HepG2 (cell line): ENCODE data around the gene LTA. TPM values are rescaled to one million over a fixed set of nuclear protein-coding genes. Genes with fewer than 3 reads are reported as not detected.
A peak's percentile ranks its signal among the peaks of the same experiment; 100 is the strongest.

Experiments
- FOXA3 ChIP-seq: IDR thresholded peaks from 2 replicates; pipeline ENCODE4 v1.6.1; 2016; ENCODE audit warnings: missing genetic modification reagents, missing compliant biosample characterization
- GATAD1 ChIP-seq: IDR thresholded peaks from 2 replicates; pipeline ENCODE4 v1.6.1; 2016; ENCODE audit warnings: missing genetic modification reagents, missing compliant biosample characterization
- GMEB1 ChIP-seq: sonication (generic); formaldehyde crosslinking; IDR thresholded peaks from 2 replicates; pipeline ENCODE4 v1.5.1; 2020; ENCODE audit warnings: missing genetic modification reagents, mild to moderate bottlenecking, borderline replicate concordance
- IKZF4 ChIP-seq: sonication (generic); formaldehyde crosslinking; IDR thresholded peaks from 2 replicates; pipeline ENCODE4 v1.5.1; 2020; ENCODE audit warnings: borderline replicate concordance, mild to moderate bottlenecking, low read depth, missing genetic modification reagents; ENCODE audit errors: not compliant biosample characterization
- PITX1 ChIP-seq: sonication (generic); formaldehyde crosslinking; IDR thresholded peaks from 2 replicates; pipeline ENCODE4 v1.5.1; 2020; ENCODE audit warnings: mild to moderate bottlenecking, missing genetic modification reagents
- RAD51 ChIP-seq: fragments of 450-650 bp; IDR thresholded peaks from 2 replicates; pipeline ENCODE4 v1.6.1; 2016; ENCODE audit warnings: borderline replicate concordance
- RARA ChIP-seq: IDR thresholded peaks from 2 replicates; pipeline ENCODE4 v1.6.1; 2016; ENCODE audit warnings: missing genetic modification reagents, missing compliant biosample characterization
- SP4 ChIP-seq: sonication (generic); formaldehyde crosslinking; IDR thresholded peaks from 2 replicates; pipeline ENCODE4 v1.8.1; 2023; ENCODE audit warnings: mild to moderate bottlenecking, missing genetic modification reagents
- TMF1 ChIP-seq: sonication (generic); formaldehyde crosslinking; IDR thresholded peaks from 2 replicates; pipeline ENCODE4 v1.8.1; 2022; ENCODE audit warnings: low read depth, missing genetic modification reagents
- ZBTB7B ChIP-seq: sonication (generic); formaldehyde crosslinking; IDR thresholded peaks from 2 replicates; pipeline ENCODE4 v1.4.0; 2020; ENCODE audit warnings: missing genetic modification reagents
- ZFP1 ChIP-seq: IDR thresholded peaks from 2 replicates; pipeline ENCODE4 v1.6.1; 2016
- ZKSCAN1 ChIP-seq: fragments of 150-350 bp; IDR thresholded peaks from 2 replicates; pipeline ENCODE4 v1.6.1; 2014; ENCODE audit warnings: low read length
- ZMAT3 ChIP-seq: sonication (generic); formaldehyde crosslinking; conservative IDR thresholded peaks from 2 replicates; pipeline ENCODE4 v1.7.0; 2021; ENCODE audit warnings: missing genetic modification reagents
- ZNF335 ChIP-seq: sonication (generic); formaldehyde crosslinking; IDR thresholded peaks from 2 replicates; pipeline ENCODE4 v1.4.0; 2020; ENCODE audit warnings: missing genetic modification reagents
- ZNF354B ChIP-seq: sonication (generic); formaldehyde crosslinking; IDR thresholded peaks from 2 replicates; pipeline ENCODE4 v1.8.0; 2022; ENCODE audit warnings: mild to moderate bottlenecking, missing genetic modification reagents
- ZNF549 ChIP-seq: sonication (generic); formaldehyde crosslinking; IDR thresholded peaks from 2 replicates; pipeline ENCODE4 v1.5.0; 2020; ENCODE audit warnings: missing genetic modification reagents
- ZSCAN29 ChIP-seq: sonication (generic); formaldehyde crosslinking; conservative IDR thresholded peaks from 2 replicates; pipeline ENCODE4 v1.4.0; 2020; ENCODE audit warnings: mild to moderate bottlenecking, missing genetic modification reagents
- polyA plus RNA-seq, 8 experiments: library from polyadenylated mRNA; depleted of rRNA in 3 of 8; stranded (reverse) in 7 of 8; unstranded in 1 of 8; fragments of >200 nt; fragmentation: Illumina TruSeq in 4 of 8; extraction: Trizol in 4 of 8; gene quantifications; 2 replicates each; pipeline versions ENCODE4 v1.2.1 to v1.2.3, GENCODE V29; 2011 to 2016; ENCODE audit warnings: low read depth in 4 of 8, missing spikeins in 1 of 8, mixed read lengths in 1 of 8; ENCODE audit not compliant: insufficient read depth in 1 of 8
- total RNA-seq, 5 experiments: library from RNA; depleted of rRNA; stranded (reverse); fragments of >200 nt; fragmentation: Illumina TruSeq; extraction: Trizol; gene quantifications; 2 replicates each; pipeline ENCODE4 v1.2.3, GENCODE V29; 2016; ENCODE audit warnings: low read depth in 1 of 5
- TF ChIP-seq, protein P1 (sequence below): sonication (generic); formaldehyde crosslinking; IDR thresholded peaks from 2 replicates; pipeline ENCODE4 v1.8.0; 2022; ENCODE audit warnings: mild to moderate bottlenecking, missing genetic modification reagents, moderate library complexity
- TF ChIP-seq, protein P2 (sequence below): sonication (generic); formaldehyde crosslinking; IDR thresholded peaks from 2 replicates; pipeline ENCODE4 v1.4.0; 2020; ENCODE audit warnings: missing genetic modification reagents
- TF ChIP-seq, protein P3 (sequence below): sonication (generic); formaldehyde crosslinking; IDR thresholded peaks from 2 replicates; pipeline ENCODE4 v1.4.0; 2020; ENCODE audit warnings: missing genetic modification reagents, borderline replicate concordance
- TF ChIP-seq, protein P4 (sequence below): sonication (generic); formaldehyde crosslinking; IDR thresholded peaks from 2 replicates; pipeline ENCODE4 v1.4.0; 2020; ENCODE audit warnings: missing genetic modification reagents

LTA gene
- total and polyA plus RNA-seq, 2 of the 13 experiments (the other 11 are each of a cell fraction or from before 2014, with no cell fraction given): 0.09 TPM; not detected in 1

DNA sequence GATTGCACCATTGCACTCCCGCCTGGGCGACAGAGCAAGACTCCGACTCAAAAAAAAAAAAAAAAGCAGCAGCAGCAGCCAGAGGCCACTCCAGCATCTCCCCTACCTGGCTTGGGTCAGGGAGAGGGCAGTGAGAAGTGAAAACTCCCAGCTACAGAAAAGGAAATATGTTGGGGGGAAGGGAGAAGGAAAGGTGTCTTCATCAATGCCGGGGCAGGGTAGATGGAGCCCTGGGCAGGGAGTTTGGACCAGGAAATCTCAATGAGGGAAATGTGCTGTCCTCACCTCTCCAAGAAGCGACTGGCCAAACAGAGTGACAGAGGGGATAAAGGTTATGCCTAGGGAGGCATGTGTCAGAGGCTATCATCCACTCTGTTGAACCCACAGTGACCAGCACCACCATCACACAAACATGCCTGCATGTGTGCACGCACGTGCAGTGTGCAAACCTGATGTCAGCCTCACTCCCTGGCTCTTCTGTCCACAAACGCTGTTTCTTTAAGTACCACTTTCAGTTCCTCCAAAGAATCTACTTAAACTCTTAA, 42.1 kb downstream of the LTA start (continued):
- TF ChIP-seq, protein P1, sequence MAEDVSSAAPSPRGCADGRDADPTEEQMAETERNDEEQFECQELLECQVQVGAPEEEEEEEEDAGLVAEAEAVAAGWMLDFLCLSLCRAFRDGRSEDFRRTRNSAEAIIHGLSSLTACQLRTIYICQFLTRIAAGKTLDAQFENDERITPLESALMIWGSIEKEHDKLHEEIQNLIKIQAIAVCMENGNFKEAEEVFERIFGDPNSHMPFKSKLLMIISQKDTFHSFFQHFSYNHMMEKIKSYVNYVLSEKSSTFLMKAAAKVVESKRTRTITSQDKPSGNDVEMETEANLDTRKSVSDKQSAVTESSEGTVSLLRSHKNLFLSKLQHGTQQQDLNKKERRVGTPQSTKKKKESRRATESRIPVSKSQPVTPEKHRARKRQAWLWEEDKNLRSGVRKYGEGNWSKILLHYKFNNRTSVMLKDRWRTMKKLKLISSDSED (CRISPR knock-in tag): no peak
- 0 out of 2 replicates have a peak, but pooled peaks have one; percentile 9 for TF ChIP-seq ZBTB7B (CRISPR knock-in tag)
- TF ChIP-seq ZMAT3 (CRISPR knock-in tag): no peak
- 0 out of 2 replicates have a peak, but pooled peaks have one; percentile 25 for TF ChIP-seq FOXA3 (CRISPR knock-in tag)
- TF ChIP-seq, protein P2, sequence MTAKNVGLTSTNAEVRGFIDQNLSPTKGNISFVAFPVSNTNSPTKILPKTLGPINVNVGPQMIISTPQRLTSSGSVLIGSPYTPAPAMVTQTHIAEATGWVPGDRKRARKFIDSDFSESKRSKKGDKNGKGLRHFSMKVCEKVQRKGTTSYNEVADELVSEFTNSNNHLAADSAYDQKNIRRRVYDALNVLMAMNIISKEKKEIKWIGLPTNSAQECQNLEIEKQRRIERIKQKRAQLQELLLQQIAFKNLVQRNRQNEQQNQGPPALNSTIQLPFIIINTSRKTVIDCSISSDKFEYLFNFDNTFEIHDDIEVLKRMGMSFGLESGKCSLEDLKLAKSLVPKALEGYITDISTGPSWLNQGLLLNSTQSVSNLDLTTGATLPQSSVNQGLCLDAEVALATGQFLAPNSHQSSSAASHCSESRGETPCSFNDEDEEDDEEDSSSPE: no peak
- no peak for TF ChIP-seq GATAD1
- TF ChIP-seq ZNF354B: no peak; the same call in 1 of the 2 replicates
- TF ChIP-seq ZNF335 (CRISPR knock-in tag): peak; percentile 56
- TF ChIP-seq GMEB1 (CRISPR knock-in tag): 0 out of 2 replicates have a peak, but pooled peaks have one; percentile 20
- no peak for TF ChIP-seq ZNF549 (CRISPR knock-in tag)
- TF ChIP-seq, protein P3, sequence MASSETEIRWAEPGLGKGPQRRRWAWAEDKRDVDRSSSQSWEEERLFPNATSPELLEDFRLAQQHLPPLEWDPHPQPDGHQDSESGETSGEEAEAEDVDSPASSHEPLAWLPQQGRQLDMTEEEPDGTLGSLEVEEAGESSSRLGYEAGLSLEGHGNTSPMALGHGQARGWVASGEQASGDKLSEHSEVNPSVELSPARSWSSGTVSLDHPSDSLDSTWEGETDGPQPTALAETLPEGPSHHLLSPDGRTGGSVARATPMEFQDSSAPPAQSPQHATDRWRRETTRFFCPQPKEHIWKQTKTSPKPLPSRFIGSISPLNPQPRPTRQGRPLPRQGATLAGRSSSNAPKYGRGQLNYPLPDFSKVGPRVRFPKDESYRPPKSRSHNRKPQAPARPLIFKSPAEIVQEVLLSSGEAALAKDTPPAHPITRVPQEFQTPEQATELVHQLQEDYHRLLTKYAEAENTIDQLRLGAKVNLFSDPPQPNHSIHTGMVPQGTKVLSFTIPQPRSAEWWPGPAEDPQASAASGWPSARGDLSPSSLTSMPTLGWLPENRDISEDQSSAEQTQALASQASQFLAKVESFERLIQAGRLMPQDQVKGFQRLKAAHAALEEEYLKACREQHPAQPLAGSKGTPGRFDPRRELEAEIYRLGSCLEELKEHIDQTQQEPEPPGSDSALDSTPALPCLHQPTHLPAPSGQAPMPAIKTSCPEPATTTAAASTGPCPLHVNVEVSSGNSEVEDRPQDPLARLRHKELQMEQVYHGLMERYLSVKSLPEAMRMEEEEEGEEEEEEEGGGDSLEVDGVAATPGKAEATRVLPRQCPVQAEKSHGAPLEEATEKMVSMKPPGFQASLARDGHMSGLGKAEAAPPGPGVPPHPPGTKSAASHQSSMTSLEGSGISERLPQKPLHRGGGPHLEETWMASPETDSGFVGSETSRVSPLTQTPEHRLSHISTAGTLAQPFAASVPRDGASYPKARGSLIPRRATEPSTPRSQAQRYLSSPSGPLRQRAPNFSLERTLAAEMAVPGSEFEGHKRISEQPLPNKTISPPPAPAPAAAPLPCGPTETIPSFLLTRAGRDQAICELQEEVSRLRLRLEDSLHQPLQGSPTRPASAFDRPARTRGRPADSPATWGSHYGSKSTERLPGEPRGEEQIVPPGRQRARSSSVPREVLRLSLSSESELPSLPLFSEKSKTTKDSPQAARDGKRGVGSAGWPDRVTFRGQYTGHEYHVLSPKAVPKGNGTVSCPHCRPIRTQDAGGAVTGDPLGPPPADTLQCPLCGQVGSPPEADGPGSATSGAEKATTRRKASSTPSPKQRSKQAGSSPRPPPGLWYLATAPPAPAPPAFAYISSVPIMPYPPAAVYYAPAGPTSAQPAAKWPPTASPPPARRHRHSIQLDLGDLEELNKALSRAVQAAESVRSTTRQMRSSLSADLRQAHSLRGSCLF (CRISPR knock-in tag): no peak
- no peak for TF ChIP-seq PITX1 (CRISPR knock-in tag)
- no peak for TF ChIP-seq RAD51
- TF ChIP-seq TMF1 (CRISPR knock-in tag): no peak
- TF ChIP-seq, protein P4, sequence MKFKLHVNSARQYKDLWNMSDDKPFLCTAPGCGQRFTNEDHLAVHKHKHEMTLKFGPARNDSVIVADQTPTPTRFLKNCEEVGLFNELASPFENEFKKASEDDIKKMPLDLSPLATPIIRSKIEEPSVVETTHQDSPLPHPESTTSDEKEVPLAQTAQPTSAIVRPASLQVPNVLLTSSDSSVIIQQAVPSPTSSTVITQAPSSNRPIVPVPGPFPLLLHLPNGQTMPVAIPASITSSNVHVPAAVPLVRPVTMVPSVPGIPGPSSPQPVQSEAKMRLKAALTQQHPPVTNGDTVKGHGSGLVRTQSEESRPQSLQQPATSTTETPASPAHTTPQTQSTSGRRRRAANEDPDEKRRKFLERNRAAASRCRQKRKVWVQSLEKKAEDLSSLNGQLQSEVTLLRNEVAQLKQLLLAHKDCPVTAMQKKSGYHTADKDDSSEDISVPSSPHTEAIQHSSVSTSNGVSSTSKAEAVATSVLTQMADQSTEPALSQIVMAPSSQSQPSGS (CRISPR knock-in tag): peak; percentile 15; the same call in 1 of the 2 replicates
- no peak for TF ChIP-seq ZKSCAN1
- peak; percentile 55 for TF ChIP-seq IKZF4 (CRISPR knock-in tag)
- TF ChIP-seq SP4 (CRISPR knock-in tag): no peak
- no peak; the same call in 1 of the 2 replicates for TF ChIP-seq RARA (CRISPR knock-in tag)
- TF ChIP-seq ZSCAN29 (CRISPR knock-in tag): no peak
- no peak for TF ChIP-seq ZFP1 (CRISPR knock-in tag)
